GM19043 (cell line): ENCODE measurements around the gene BIRC2.

Experiments
- ATAC-seq: cut with Tn5 transposase; IDR thresholded peaks from one replicate; pipeline ENCODE4 v1.9.1; 2021; ENCODE audit warnings: low read depth; ENCODE audit not compliant: unreplicated experiment

Gene BIRC2

DNA sequence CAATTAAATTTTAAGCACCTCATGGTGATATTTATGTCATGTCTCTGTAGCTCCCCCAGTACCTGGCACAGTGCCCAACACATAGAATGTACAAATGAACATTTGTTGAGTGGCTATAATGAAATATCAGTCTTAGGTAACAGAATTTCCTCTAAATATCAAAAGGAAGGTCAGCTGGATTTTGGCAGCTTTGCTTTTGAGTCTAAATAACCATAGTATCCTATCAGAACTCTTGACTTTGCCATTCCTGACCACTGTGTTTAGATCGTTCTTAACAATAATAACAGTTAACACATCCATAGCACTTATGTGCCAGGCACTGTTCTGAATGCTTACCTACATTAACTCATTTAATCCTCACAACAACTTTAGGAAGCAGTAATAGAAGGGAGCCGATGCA, 79.0 kb downstream of the BIRC2 start:
- no peak for ATAC-seq

DNA sequence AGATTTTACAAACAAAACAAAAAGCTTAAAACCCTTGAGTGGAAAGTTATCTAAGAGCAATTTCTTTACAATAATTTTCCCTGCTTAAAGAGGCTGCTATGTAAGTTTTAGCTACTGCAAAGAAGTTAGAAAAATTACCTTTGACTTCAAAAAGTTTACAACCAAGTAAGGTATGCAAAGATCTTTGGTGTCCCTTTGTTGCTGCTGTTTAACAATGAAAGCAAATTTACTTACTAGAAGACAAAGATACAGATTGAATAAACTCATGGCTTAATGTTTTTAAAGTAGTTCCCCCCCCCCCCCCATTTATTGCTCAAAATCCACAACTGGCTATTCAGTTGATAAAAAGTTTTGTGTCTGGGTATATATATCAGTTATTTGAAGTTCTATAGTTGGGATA, 79.6 kb downstream of the BIRC2 start:
- ATAC-seq, result no peak

DNA sequence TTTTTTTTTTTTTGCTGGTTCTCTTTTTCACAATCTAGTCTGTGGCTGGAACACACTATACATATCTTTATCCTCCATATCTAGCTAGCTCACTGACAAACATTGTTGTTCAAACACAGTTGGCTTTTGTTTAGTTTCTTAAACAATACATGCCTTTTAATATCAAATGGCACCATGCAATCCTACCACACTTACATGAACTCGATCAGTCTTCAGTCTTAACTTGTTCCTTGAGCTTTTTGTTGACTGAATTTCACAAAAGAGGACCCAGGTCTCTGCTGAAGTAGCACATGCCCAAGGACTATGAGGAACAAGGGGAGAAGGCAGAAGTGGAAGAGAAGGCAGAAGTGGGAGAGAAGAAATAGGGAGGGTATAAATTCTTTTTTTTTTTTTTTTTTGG, 80.1 kb downstream of the BIRC2 start:
- no peak for ATAC-seq
